Kidney epithelial cell (primary cell): ENCODE data around the gene RADIL. TPM values are rescaled to one million over a fixed set of nuclear protein-coding genes. Genes with fewer than 3 reads are reported as not detected.
A peak's percentile ranks its signal among the peaks of the same experiment; 100 is the strongest.

ENCODE experiments used
- DNase-seq: peaks from one replicate; pipeline ENCODE4 v3.0.0-alpha.2; 2010; ENCODE audit warnings: low read depth
- H3K27me3 ChIP-seq: 2 replicates; pipeline ENCODE4 v1.6.0; 2011; ENCODE audit warnings: low read length; ENCODE audit not compliant: control insufficient read depth, insufficient read depth
- H3K36me3 ChIP-seq: 2 replicates; pipeline ENCODE4 v1.5.1; 2011; ENCODE audit warnings: low read length; ENCODE audit not compliant: control insufficient read depth, insufficient read depth
- H3K4me3 ChIP-seq: 2 replicates; pipeline ENCODE4 v1.5.1; 2011; ENCODE audit warnings: low read depth, mild to moderate bottlenecking, control low read depth, low read length
- total RNA-seq: library from RNA; depleted of rRNA; stranded (reverse); fragments of >200 nt; gene quantifications from 2 replicates; pipeline ENCODE4 v1.2.3, GENCODE V29; 2015
- TF ChIP-seq, protein P1 (sequence below): IDR thresholded peaks from 2 replicates; pipeline ENCODE4 v1.5.1; 2011; ENCODE audit warnings: mild to moderate bottlenecking, moderate library complexity, low read length, control low read depth, inconsistent platforms; ENCODE audit not compliant: insufficient read depth, poor library complexity, severe bottlenecking

Gene RADIL
- total RNA-seq, 1 donor from 2014 or later, result 3.5 TPM

DNA sequence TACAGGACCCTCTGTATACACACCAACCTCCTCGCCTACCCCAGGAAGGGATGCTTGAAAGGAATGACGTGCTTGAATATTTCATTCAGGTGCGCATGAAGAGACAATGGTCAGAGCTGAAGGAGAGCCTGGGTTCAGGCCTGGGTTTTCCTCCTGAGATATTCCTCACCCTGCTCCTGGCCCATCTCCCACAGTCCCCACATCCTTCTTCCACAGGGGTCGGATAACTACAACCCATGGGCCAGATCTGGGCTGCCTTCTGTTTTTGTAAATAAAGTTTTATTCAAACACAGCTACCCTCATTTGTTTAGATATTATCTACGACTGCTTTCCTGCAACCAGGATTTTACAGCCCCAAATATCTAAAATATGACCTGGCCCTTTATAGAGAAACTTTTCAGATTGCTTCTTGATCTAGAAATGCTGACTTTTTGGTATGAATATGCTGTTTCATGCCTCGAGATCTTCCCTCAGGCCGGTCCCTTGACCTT is 1.8 kb upstream of the RADIL start:
- TF ChIP-seq, protein P1, sequence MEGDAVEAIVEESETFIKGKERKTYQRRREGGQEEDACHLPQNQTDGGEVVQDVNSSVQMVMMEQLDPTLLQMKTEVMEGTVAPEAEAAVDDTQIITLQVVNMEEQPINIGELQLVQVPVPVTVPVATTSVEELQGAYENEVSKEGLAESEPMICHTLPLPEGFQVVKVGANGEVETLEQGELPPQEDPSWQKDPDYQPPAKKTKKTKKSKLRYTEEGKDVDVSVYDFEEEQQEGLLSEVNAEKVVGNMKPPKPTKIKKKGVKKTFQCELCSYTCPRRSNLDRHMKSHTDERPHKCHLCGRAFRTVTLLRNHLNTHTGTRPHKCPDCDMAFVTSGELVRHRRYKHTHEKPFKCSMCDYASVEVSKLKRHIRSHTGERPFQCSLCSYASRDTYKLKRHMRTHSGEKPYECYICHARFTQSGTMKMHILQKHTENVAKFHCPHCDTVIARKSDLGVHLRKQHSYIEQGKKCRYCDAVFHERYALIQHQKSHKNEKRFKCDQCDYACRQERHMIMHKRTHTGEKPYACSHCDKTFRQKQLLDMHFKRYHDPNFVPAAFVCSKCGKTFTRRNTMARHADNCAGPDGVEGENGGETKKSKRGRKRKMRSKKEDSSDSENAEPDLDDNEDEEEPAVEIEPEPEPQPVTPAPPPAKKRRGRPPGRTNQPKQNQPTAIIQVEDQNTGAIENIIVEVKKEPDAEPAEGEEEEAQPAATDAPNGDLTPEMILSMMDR, result no peak
- H3K4me3 ChIP-seq, result no peak overlapping the region
- no peak for DNase-seq
- peaks cover 22% of the 10 kb centered on the region for H3K27me3 ChIP-seq
- no peaks in the 10 kb centered on the region for H3K36me3 ChIP-seq

DNA sequence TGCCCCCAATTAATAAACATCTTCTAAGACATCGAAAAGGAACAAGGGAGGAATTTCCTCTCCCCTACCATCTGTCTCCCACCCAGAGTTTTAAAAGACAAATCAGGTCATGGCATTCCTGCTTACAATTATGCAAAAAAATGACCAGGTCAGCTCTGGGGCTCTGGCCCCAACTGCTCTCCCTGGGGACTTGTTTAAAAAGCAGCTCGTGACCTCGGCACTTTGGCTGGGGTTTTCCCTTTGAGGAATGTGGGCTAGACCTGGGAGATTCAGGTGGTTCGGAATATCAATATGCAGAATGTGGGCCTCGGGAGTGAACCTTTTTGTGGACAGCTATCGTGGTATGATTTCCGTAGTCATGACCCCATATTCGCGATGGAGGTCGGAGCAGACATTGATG is 648 bp upstream of the RADIL start:
- peaks cover 28% of the 10 kb centered on the region for H3K27me3 ChIP-seq
- TF ChIP-seq, protein P1, result no peak
- no peaks in the 10 kb centered on the region for H3K36me3 ChIP-seq
- DNase-seq, result no peak
- H3K4me3 ChIP-seq, result no peak overlapping the region

DNA sequence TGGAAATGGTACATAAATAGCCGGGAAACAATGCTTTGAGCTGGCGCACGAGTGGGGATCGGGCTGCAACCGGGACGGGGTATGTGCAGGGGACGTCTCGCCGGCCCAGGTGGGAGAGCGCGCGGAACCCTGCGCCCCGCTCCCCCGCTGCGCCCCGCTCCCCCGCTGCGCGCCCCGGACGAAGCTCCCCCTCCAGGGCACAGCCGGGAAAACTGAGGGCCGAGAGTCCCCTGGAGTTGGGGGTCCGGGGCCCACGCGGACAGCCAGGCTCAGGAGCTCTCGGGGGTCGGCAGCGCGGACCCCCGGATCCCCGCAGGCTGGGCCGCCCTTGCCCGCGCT is 514 bp downstream of the RADIL start:
- Histone ChIP-seq H3K4me3 (peak overlapping the region; percentile 17), H3K27me3 (peaks cover 36% of the 10 kb centered on the region), H3K36me3 (no peaks in the 10 kb centered on the region)
- TF ChIP-seq, protein P1, result no peak
- DNase-seq, result no peak

DNA sequence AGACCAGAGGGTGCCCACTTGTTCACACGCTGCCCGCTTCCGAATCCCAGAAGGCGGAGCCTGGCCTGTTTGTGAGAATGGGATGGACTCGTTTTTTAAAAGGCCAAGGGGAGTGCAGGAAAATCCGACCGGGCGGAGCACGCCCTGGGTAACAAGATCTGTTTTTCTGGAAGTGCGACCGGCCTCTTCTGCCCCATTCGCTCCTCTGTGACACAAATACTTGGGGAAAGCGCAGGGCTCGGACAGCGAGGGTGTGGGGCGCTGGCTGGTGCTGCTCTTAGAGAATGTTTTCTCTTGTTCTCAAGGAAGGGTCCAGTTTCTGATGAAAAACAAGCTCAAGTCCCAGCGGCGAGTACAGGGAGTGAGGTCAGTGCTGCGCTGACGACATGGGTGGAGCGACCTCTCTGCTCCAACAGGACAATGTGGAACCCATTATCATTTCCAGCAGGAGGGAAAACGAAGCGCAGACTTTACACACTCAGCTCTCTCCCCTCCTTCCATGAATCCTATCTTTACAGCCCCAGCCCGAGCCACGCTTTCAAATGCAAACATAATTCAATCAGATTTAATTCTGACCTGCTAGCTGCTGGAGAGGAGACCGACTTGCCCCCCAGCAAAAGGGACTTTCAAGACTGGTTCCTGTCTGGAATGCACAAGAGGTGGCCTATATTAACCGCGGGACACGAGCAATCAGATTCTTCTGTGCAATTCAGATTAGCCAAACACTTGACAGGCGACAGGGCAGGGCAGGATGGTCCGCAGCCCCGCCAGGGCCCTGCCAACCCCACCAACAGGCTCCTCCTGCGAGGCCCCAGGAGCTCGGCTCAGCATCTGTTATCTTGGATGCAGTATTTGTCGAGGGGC is 1.1 kb downstream of the RADIL start:
- Histone ChIP-seq H3K27me3 (peaks cover 38% of the 10 kb centered on the region), H3K36me3 (no peaks in the 10 kb centered on the region), H3K4me3 (no peak overlapping the region)
- TF ChIP-seq, protein P1, result no peak
- no peak for DNase-seq

DNA sequence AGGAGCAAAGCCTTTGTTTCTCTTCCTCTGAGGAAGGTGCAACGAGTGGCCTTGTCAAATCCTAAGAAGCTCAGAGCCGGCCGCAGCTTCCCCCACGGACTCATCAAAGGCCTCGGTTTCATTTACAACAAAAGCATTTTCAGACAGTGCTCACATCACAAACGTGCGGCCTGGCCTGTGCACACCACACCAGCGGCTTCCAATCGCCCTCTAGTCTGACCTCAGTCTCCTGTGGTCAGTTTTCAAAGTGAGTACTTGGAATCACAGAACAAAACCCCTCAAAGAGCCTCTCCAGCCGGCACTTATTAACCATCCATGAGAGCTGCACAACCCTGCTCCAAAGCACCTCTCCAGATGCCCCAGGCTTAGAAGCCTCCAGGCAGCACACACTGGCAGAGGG is 3.3 kb downstream of the RADIL start:
- H3K27me3 ChIP-seq, result peaks cover 38% of the 10 kb centered on the region
- no peak for DNase-seq
- H3K36me3 ChIP-seq, result no peaks in the 10 kb centered on the region
- TF ChIP-seq, protein P1, result no peak
- no peak overlapping the region for H3K4me3 ChIP-seq

DNA sequence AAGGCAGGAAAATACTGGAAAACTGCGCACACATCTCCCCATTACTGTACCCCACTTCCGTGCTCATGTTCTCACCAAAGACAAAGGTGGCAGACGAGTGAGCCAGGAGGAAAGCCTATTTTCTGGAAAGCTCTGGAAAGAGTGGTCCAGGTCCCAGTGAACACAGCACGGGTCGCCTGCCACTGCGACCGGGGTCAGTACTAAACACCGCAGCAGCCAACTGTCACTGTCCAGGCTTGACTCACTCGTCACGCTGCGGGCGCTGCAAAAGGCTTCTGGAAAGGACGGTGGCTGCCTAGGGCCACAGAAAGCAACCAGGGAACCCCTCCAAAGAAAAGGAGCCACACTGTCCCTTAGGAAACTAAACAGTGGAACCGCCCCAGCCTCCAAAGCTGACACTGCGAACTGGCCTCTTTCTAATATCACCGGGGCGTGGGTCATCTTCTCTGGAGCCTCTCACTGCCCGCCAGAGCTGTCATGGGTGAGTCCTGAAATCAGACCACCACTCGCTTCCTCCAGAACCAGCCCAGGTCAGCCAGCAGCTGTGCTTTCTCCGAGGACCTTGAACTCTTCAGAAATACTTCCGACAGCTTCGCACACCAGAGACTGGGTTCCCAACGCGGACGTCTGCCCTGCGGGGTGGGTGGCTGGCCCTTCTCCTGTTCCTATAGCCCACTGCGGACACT is 4.0 kb downstream of the RADIL start:
- Histone ChIP-seq H3K36me3 (no peaks in the 10 kb centered on the region), H3K27me3 (peaks cover 38% of the 10 kb centered on the region), H3K4me3 (no peak overlapping the region)
- TF ChIP-seq, protein P1, result no peak
- no peak for DNase-seq
